Mesendoderm (in vitro differentiated cells): ENCODE data around the gene NBPF3.

Experiments
- DNase-seq: peaks from one replicate; pipeline ENCODE4 v3.0.0; 2013
- H2AK5ac ChIP-seq: 2 replicates; pipeline ENCODE4 v1.6.1; 2013; ENCODE audit warnings: low read length, inconsistent platforms
- H2BK120ac ChIP-seq: 2 replicates; pipeline ENCODE4 v1.6.1; 2013; ENCODE audit warnings: low read depth, mild to moderate bottlenecking, low read length, moderate library complexity, mixed read lengths
- H2BK15ac ChIP-seq: replicated peaks from 2 replicates; pipeline ENCODE4 v1.6.1; 2013; ENCODE audit warnings: low read depth, mild to moderate bottlenecking, moderate library complexity
- H2BK5ac ChIP-seq: 2 replicates; pipeline ENCODE4 v1.6.1; 2013; ENCODE audit warnings: low read length, inconsistent platforms
- H3K18ac ChIP-seq: 2 replicates; pipeline ENCODE4 v1.6.1; 2013; ENCODE audit warnings: mild to moderate bottlenecking, low read length, mixed read lengths
- H3K23ac ChIP-seq: one replicate; pipeline ENCODE4 v1.6.1; 2013; ENCODE audit warnings: low read length
- H3K27ac ChIP-seq: 2 replicates; pipeline ENCODE4 v1.5.1; 2013; ENCODE audit warnings: low read depth, mild to moderate bottlenecking, inconsistent platforms, low read length, moderate library complexity
- H3K27me3 ChIP-seq: 2 replicates; pipeline ENCODE4 v1.6.1; 2013; ENCODE audit warnings: low read length, control low read depth, mild to moderate bottlenecking, inconsistent platforms; ENCODE audit not compliant: insufficient read depth, poor library complexity
- H3K36me3 ChIP-seq: 2 replicates; pipeline ENCODE4 v1.6.1; 2013; ENCODE audit warnings: low read length, inconsistent platforms; ENCODE audit not compliant: control insufficient read depth, insufficient read depth
- H3K4ac ChIP-seq: one replicate; pipeline ENCODE4 v1.6.1; 2013; ENCODE audit warnings: low read depth, mild to moderate bottlenecking, low read length, moderate library complexity
- H3K4me1 ChIP-seq: 2 replicates; pipeline ENCODE4 v1.6.1; 2013; ENCODE audit warnings: low read depth, low read length, inconsistent platforms; ENCODE audit not compliant: control insufficient read depth
- H3K4me2 ChIP-seq: 2 replicates; pipeline ENCODE4 v1.6.1; 2013; ENCODE audit warnings: low read length
- H3K4me3 ChIP-seq: 2 replicates; pipeline ENCODE4 v1.5.1; 2013; ENCODE audit warnings: mild to moderate bottlenecking, low read length
- H3K56ac ChIP-seq: one replicate; pipeline ENCODE4 v1.6.1; 2013; ENCODE audit warnings: low read length
- H3K79me1 ChIP-seq: 2 replicates; pipeline ENCODE4 v1.6.1; 2013; ENCODE audit warnings: low read length, inconsistent platforms
- H3K79me2 ChIP-seq: 2 replicates; pipeline ENCODE4 v1.6.1; 2013; ENCODE audit warnings: mild to moderate bottlenecking, low read length; ENCODE audit not compliant: control insufficient read depth, insufficient read depth
- H3K9ac ChIP-seq: 2 replicates; pipeline ENCODE4 v1.6.1; 2013; ENCODE audit warnings: low read length, inconsistent platforms
- H4K5ac ChIP-seq: one replicate; pipeline ENCODE4 v1.6.1; 2013; ENCODE audit warnings: low read length
- H4K8ac ChIP-seq: one replicate; pipeline ENCODE4 v1.6.1; 2013; ENCODE audit warnings: low read depth, mild to moderate bottlenecking, control low read depth, low read length, moderate library complexity
- whole genome bisulfite sequencing: extraction: QIAGEN DNeasy Blood & Tissue Kit; methylation state at CpG from one replicate; pipeline ENCODE4 v1.1.7; 2013; ENCODE audit warnings: low lambda C conversion rate, missing lambda C conversion rate; ENCODE audit not compliant: insufficient coverage; ENCODE audit errors: extremely low coverage; 5-methylcytosine and 5-hydroxymethylcytosine counted together

The NBPF3 gene

DNA sequence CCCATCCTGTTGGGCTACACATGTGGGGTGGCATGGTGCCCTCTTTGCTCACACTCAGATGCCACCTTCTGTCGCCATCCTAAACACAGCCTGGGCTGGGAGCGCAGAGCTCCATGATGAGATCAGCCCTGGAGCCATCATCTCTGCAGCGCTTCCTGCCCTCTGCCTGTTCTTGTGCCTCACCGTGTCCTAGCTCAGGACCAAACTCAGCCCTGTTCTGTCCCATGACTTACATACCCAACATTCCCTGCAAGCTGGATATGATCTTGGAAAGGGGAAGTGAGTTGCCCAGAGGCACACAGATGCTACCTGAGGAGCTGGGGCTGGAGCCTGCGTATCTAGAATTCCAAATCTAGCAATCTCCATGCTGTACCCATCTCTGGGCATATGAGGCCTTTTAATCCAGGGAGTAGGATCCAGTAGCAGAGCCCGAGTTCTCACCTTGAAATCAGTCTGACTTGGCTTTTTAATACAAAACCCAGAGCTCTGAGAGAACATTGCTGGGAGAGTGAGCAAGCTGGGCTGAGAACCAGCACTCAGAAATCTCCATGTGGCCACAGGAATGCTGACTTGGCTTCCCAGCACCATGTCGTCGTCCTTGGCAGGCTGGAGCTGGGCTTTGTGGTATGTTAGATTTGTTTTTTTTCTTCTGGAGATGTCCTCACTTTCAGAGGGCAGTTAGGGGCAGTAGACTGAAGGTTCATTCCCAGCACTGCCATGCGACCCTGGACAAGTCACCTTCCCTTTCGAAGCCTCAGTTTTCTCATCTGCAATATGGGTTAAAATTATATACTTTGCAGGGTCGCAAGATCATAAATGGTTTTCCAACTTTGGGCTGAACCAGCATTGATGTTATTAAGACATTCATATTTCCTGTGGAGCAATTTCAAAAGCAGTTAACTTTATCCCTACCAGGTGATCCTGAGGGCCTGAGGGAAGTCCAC, 71.9 kb downstream of the NBPF3 start:
- Histone ChIP-seq H3K27ac (no peak overlapping the region), H2AK5ac (peak overlapping the region; percentile 20), H3K4me3 (no peak overlapping the region), H3K9ac (no peak overlapping the region), H3K79me1 (peaks cover 31% of the 10 kb centered on the region), H3K23ac (no peak overlapping the region), H3K4ac (no peak overlapping the region), H2BK15ac (no peak overlapping the region), H3K36me3 (no peaks in the 10 kb centered on the region), H3K4me2 (no peak overlapping the region), H3K18ac (no peak overlapping the region), H4K5ac (no peak overlapping the region), H3K4me1 (peaks cover 10% of the 10 kb centered on the region), H3K79me2 (peaks cover 31% of the 10 kb centered on the region), H3K27me3 (no peaks in the 10 kb centered on the region), H2BK5ac (no peak overlapping the region), H2BK120ac (no peak overlapping the region), H3K56ac (peak overlapping the region; percentile 17), H4K8ac (no peak overlapping the region)
- peak; percentile 61 for DNase-seq
- WGBS: no CpG with 5 or more reads among the region's 11 CpGs

DNA sequence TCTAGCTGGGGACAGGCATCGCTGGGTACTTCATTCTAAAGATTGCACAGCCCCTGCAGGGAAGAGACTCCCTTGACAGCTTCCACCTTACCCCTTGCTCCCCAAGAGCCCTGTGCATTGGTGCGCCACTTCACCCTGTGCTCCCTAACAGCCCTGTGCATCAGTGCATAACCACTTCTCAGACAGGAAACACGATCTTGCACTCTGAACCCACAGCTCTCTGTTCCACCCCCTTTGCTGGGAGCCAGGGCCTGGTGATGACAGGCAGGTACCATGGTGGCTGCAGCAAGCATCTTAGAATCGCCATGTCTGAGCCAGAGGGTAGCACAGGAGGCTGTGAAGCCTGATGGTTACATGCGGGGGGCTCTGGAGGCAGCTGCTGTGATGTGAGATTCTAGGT, 74.3 kb downstream of the NBPF3 start:
- Histone ChIP-seq H3K18ac (no peak overlapping the region), H2BK15ac (no peak overlapping the region), H3K79me2 (peaks cover 34% of the 10 kb centered on the region), H4K8ac (no peak overlapping the region), H3K4me2 (no peak overlapping the region), H3K56ac (no peak overlapping the region), H3K4me3 (no peak overlapping the region), H3K9ac (no peak overlapping the region), H3K79me1 (peaks cover 39% of the 10 kb centered on the region), H3K27ac (no peak overlapping the region), H3K23ac (no peak overlapping the region), H3K4ac (no peak overlapping the region), H2BK5ac (no peak overlapping the region), H4K5ac (no peak overlapping the region), H2BK120ac (no peak overlapping the region), H3K36me3 (no peaks in the 10 kb centered on the region), H3K4me1 (peaks cover 7% of the 10 kb centered on the region), H3K27me3 (no peaks in the 10 kb centered on the region), H2AK5ac (no peak overlapping the region)
- WGBS: no CpG with 5 or more reads among the region's 5 CpGs
- no peak for DNase-seq

DNA sequence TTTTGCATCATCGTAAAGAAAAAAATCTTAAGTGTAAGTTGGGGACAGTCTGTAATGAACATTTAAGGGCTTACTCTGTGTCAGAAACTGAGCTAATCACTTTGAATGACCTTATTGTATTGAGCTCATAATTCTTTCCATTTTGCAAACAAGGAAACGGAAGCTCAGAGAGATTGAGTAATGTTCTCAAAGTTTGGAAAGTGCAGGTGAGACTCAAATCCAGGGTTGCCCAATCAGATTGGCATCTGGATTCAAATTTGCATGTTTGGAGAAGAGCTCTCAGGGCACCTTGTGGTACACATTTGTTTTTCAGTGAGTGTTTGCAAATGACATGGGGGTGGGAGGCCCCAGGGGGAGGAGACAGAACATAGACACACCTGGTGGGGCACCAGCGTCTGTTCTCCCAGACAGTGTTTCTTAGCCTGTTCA, 77.2 kb downstream of the NBPF3 start:
- Histone ChIP-seq H3K79me2 (peaks cover 19% of the 10 kb centered on the region), H2BK5ac (no peak overlapping the region), H3K79me1 (peaks cover 32% of the 10 kb centered on the region), H3K27ac (no peak overlapping the region), H3K23ac (no peak overlapping the region), H3K18ac (no peak overlapping the region), H3K56ac (no peak overlapping the region), H3K27me3 (no peaks in the 10 kb centered on the region), H2BK15ac (no peak overlapping the region), H3K4ac (no peak overlapping the region), H3K4me3 (no peak overlapping the region), H3K36me3 (no peaks in the 10 kb centered on the region), H2AK5ac (no peak overlapping the region), H3K4me1 (no peaks in the 10 kb centered on the region), H3K4me2 (no peak overlapping the region), H4K8ac (no peak overlapping the region), H3K9ac (no peak overlapping the region), H2BK120ac (no peak overlapping the region), H4K5ac (no peak overlapping the region)
- no peak for DNase-seq
- WGBS: no CpG with 5 or more reads among the region's 3 CpGs

DNA sequence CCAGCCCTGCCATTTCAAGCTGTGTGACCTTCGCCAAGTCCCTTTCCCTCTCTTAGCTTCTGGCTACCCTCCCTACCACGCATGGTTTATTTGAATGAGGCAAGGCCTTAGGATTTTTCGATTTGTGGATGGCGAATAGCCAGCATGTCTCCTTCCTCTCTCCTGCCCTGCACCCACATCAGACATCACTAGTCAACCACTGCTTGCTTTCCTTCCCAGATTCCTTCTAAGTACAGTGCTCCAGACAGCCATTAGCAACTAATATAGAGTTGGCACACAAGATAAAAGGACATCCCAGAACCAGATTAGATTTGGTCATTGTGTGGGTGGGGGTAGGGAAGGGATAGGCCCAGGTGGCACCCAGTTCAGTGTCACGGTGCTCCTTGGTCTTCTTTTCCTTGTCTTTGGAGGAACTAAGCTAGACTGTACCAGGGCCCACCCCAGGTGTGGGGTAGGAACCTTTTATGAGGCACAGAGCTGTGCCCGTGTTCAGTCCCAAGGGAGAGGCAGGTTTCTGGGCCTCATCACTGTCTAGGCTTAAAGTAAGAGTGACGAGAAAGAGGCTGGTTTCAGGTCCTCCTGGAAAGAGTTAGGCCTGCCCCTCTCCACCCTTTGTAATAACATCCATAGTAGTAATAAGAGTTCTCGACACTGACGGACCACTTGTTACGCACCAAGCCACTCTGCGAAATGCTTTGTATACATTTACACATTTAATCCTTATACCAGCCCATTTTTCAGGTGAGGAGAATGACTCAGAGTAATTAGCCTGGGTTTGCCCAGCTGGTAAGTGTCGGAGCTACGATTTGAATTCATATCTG, 77.9 kb downstream of the NBPF3 start:
- Histone ChIP-seq H3K27ac (no peak overlapping the region), H4K8ac (no peak overlapping the region), H3K36me3 (no peaks in the 10 kb centered on the region), H3K4ac (no peak overlapping the region), H3K27me3 (no peaks in the 10 kb centered on the region), H3K79me1 (peaks cover 29% of the 10 kb centered on the region), H4K5ac (no peak overlapping the region), H2AK5ac (no peak overlapping the region), H3K18ac (no peak overlapping the region), H2BK5ac (no peak overlapping the region), H3K9ac (no peak overlapping the region), H3K23ac (no peak overlapping the region), H3K79me2 (peaks cover 13% of the 10 kb centered on the region), H3K4me3 (no peak overlapping the region), H3K4me2 (no peak overlapping the region), H2BK15ac (no peak overlapping the region), H3K56ac (no peak overlapping the region), H2BK120ac (no peak overlapping the region), H3K4me1 (no peaks in the 10 kb centered on the region)
- DNase-seq: no peak
- WGBS: no CpG with 5 or more reads among the region's 13 CpGs

DNA sequence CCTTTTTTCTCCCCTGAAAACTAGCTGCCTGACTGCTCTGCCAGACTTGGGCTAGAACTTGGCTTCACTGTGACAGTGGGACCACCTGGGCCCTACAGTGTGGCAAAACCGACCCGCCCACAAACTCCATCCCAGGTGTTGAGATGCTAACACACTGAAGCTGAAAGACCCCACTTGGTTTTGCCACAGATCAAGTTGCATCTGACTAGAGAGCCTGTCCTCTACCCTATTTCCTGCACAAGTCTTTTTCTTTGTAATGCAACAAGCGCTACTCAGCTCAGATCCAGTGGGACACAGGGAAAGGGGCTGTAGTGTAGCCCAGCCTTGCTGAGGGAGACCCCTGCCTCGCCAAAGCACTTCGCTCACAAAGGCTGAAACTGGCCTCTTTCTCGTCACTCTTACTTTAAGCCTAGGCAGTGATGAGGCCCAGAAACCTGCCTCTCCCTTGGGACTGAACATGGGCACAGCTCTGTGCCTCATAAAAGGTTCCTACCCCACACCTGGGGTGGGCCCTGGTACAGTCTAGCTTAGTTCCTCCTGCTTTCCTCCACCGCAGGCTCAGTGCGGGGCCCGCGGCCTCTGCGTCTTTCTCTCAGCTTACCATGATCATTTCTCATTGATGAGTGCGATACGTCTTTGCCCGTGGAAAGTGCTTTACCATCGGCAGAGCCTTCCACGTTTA, 79.0 kb downstream of the NBPF3 start:
- Histone ChIP-seq H4K8ac (no peak overlapping the region), H3K56ac (no peak overlapping the region), H3K79me2 (peaks cover 6% of the 10 kb centered on the region), H3K4ac (no peak overlapping the region), H3K23ac (no peak overlapping the region), H3K18ac (no peak overlapping the region), H3K4me2 (no peak overlapping the region), H2AK5ac (no peak overlapping the region), H3K4me1 (no peaks in the 10 kb centered on the region), H3K36me3 (no peaks in the 10 kb centered on the region), H3K27ac (no peak overlapping the region), H2BK120ac (no peak overlapping the region), H3K27me3 (no peaks in the 10 kb centered on the region), H3K79me1 (peaks cover 26% of the 10 kb centered on the region), H2BK15ac (no peak overlapping the region), H4K5ac (no peak overlapping the region), H3K9ac (no peak overlapping the region), H2BK5ac (no peak overlapping the region), H3K4me3 (no peak overlapping the region)
- no CpG with 5 or more reads among the region's 16 CpGs for WGBS
- no peak for DNase-seq
